SK-N-SH (cell line): ENCODE measurements around the gene GFM1. TPM values are rescaled to one million over a fixed set of nuclear protein-coding genes. Genes with fewer than 3 reads are reported as not detected.

Experiments
- CTCF ChIA-PET: fragments of 300-600, 350-600 bp; formaldehyde crosslinking; extraction: SDS; loops from one replicate; lab custom pipeline; 2021; lab: Yijun Ruan, JAX
- POLR2A ChIA-PET: fragments of 350-600 bp; sonication (Branson Sonifier 250); formaldehyde crosslinking; extraction: SDS; loops from one replicate; lab custom pipeline; 2020; ENCODE audit warnings: antibody characterized with exemption, inconsistent platforms; lab: Yijun Ruan, JAX
- DNase-seq: peaks from one replicate; pipeline ENCODE4 v3.0.0; 2012
- H2AFZ ChIP-seq: fragments of 200-600 bp; sonication (generic); 2 replicates; pipeline ENCODE4 v1.8.1; 2016; ENCODE audit warnings: antibody characterized with exemption, mild to moderate bottlenecking, low read depth
- H3F3A ChIP-seq: fragments of 200-600 bp; sonication (generic); replicated peaks from 2 replicates; pipeline ENCODE3; 2016; ENCODE audit warnings: antibody characterized with exemption, mild to moderate bottlenecking; ENCODE audit not compliant: insufficient read depth
- H3K27ac ChIP-seq, 2 experiments: fragments of 200-500 bp in 1 of 2; fragments of 200-600 bp in 1 of 2; sonication (Bioruptor generic) in 1 of 2; sonication (generic), shearing (Covaris generic) in 1 of 2; 2 replicates each; pipeline versions ENCODE4 v1.5.1 to v1.6.1; 2014 to 2016; ENCODE audit warnings: low read depth in 2 of 2, inconsistent platforms in 1 of 2, low read length in 1 of 2, mild to moderate bottlenecking in 1 of 2, mixed read lengths in 1 of 2
- H3K27me3 ChIP-seq: fragments of 200-600 bp; sonication (generic), shearing (Covaris generic); 2 replicates; pipeline ENCODE4 v1.6.1; 2016; ENCODE audit warnings: mixed run types; ENCODE audit not compliant: insufficient read depth
- H3K36me3 ChIP-seq, 2 experiments: fragments of 200-500 bp in 1 of 2; fragments of 200-600 bp in 1 of 2; sonication (Bioruptor generic) in 1 of 2; sonication (generic) in 1 of 2; replicated peaks in 1 of 2; 2 replicates each; pipeline versions ENCODE3 to v1.5.1; 2014 to 2016; ENCODE audit warnings: low read length in 1 of 2, mild to moderate bottlenecking in 1 of 2; ENCODE audit not compliant: insufficient read depth in 2 of 2, control insufficient read depth in 1 of 2
- H3K4me1 ChIP-seq, 2 experiments: fragments of 200-500 bp in 1 of 2; fragments of 200-600 bp in 1 of 2; sonication (Bioruptor generic) in 1 of 2; sonication (generic), shearing (Covaris generic) in 1 of 2; 2 replicates each; pipeline versions ENCODE4 v1.5.1 to v1.6.1; 2014 to 2016; ENCODE audit warnings: low read depth in 1 of 2, low read length in 1 of 2, mixed run types in 1 of 2; ENCODE audit not compliant: insufficient read depth in 2 of 2, control insufficient read depth in 1 of 2
- H3K4me2 ChIP-seq: fragments of 200-600 bp; sonication (generic), shearing (Covaris generic); 2 replicates; pipeline ENCODE4 v1.6.1; 2017; ENCODE audit warnings: mixed run types
- H3K4me3 ChIP-seq, 2 experiments: fragments of 200-500 bp in 1 of 2; fragments of 200-600 bp in 1 of 2; sonication (Bioruptor generic) in 1 of 2; sonication (generic), shearing (Covaris generic) in 1 of 2; 2 replicates each; pipeline versions ENCODE4 v1.5.1 to v1.8.1; 2014 to 2016; ENCODE audit warnings: low read depth in 2 of 2, inconsistent platforms in 1 of 2, low read length in 1 of 2, mild to moderate bottlenecking in 1 of 2, mixed read lengths in 1 of 2, moderate library complexity in 1 of 2
- H3K79me2 ChIP-seq: fragments of 200-600 bp; sonication (generic); 2 replicates; pipeline ENCODE4 v1.8.1; 2017; ENCODE audit warnings: mild to moderate bottlenecking; ENCODE audit not compliant: insufficient read depth
- H3K9ac ChIP-seq: fragments of 200-600 bp; sonication (generic); 2 replicates; pipeline ENCODE4 v1.6.1; 2017; ENCODE audit warnings: mixed run types
- H3K9me2 ChIP-seq: fragments of 200-600 bp; sonication (generic); 2 replicates; pipeline ENCODE4 v1.6.1; 2017; ENCODE audit warnings: mixed run types
- H3K9me3 ChIP-seq: fragments of 200-600 bp; sonication (generic); 2 replicates; pipeline ENCODE4 v1.6.1; 2017; ENCODE audit warnings: mixed run types, mild to moderate bottlenecking, moderate library complexity
- H4K20me1 ChIP-seq: fragments of 200-600 bp; sonication (generic); 2 replicates; pipeline ENCODE4 v1.6.1; 2017; ENCODE audit warnings: mild to moderate bottlenecking, mixed run types; ENCODE audit not compliant: insufficient read depth
- CHD2 ChIP-seq: fragments of 150-350 bp; IDR thresholded peaks from 2 replicates; pipeline ENCODE4 v1.6.1; 2018; ENCODE audit warnings: low read length; ENCODE audit not compliant: partially characterized antibody
- CTCF ChIP-seq: fragments of 200-600 bp; sonication (generic); IDR thresholded peaks from 2 replicates; pipeline ENCODE4 v1.6.1; 2017; ENCODE audit warnings: antibody characterized with exemption, mild to moderate bottlenecking, moderate library complexity
- EP300 ChIP-seq, 2 experiments: IDR thresholded peaks; 2 replicates each; pipeline versions ENCODE4 v1.4.0 to v1.6.1; 2012; ENCODE audit warnings: borderline replicate concordance in 1 of 2, low read depth in 1 of 2, low read length in 1 of 2
- EZH2phosphoT487 ChIP-seq: fragments of 200-600 bp; sonication (generic); IDR thresholded peaks from 2 replicates; pipeline ENCODE4 v1.6.1; 2017; ENCODE audit warnings: low read depth, mixed run types, mild to moderate bottlenecking, antibody characterized with exemption, moderate library complexity, borderline replicate concordance
- FOXM1 ChIP-seq: IDR thresholded peaks from 2 replicates; pipeline ENCODE4 v1.4.0; 2012; ENCODE audit warnings: low read depth, mild to moderate bottlenecking
- MAX ChIP-seq: IDR thresholded peaks from 2 replicates; pipeline ENCODE4 v1.4.0; 2012; ENCODE audit warnings: low read depth
- MEF2A ChIP-seq: IDR thresholded peaks from 2 replicates; pipeline ENCODE4 v1.4.0; 2012; ENCODE audit warnings: low read depth, borderline replicate concordance
- MXI1 ChIP-seq: IDR thresholded peaks from 2 replicates; pipeline ENCODE4 v1.6.1; 2012; ENCODE audit warnings: mild to moderate bottlenecking, low read depth, low read length, improper control_type of control experiment
- RAD21 ChIP-seq: IDR thresholded peaks from 2 replicates; pipeline ENCODE4 v1.6.1; 2012; ENCODE audit warnings: mild to moderate bottlenecking, low read length
- RCOR1 ChIP-seq: fragments of 150-350 bp; IDR thresholded peaks from 2 replicates; pipeline ENCODE4 v1.6.1; 2017; ENCODE audit warnings: antibody characterized with exemption, low read length
- TAF1 ChIP-seq: IDR thresholded peaks from 2 replicates; pipeline ENCODE4 v1.6.1; 2012; ENCODE audit warnings: low read depth, mild to moderate bottlenecking, low read length, moderate library complexity, borderline replicate concordance
- TCF12 ChIP-seq: IDR thresholded peaks from 2 replicates; pipeline ENCODE4 v1.4.0; 2012
- USF1 ChIP-seq: IDR thresholded peaks from 2 replicates; pipeline ENCODE4 v1.4.0; 2012; ENCODE audit warnings: low read depth, borderline replicate concordance
- YY1 ChIP-seq: IDR thresholded peaks from 2 replicates; pipeline ENCODE4 v1.4.0; 2012; ENCODE audit warnings: low read depth, mild to moderate bottlenecking
- WGBS: methylation state at CpG from one replicate; pipeline ENCODE4 v1.1.6; 2017; ENCODE audit warnings: low lambda C conversion rate; 5-methylcytosine and 5-hydroxymethylcytosine counted together
- polyA plus RNA-seq, 3 experiments: library from polyadenylated mRNA; depleted of rRNA; stranded (reverse); fragments of >200 nt; gene quantifications; 2 replicates each; pipeline ENCODE4 v1.2.3, GENCODE V29; 2012
- TF ChIP-seq, protein P1 (sequence below): fragments of 150-350 bp; IDR thresholded peaks from 2 replicates; pipeline ENCODE4 v1.6.1; 2017; ENCODE audit warnings: antibody characterized with exemption, low read length, low read depth, borderline replicate concordance

Gene GFM1
- polyA plus RNA-seq, 1 of the 3 experiments (the other 2 are of a cell fraction): 25.2 TPM

DNA sequence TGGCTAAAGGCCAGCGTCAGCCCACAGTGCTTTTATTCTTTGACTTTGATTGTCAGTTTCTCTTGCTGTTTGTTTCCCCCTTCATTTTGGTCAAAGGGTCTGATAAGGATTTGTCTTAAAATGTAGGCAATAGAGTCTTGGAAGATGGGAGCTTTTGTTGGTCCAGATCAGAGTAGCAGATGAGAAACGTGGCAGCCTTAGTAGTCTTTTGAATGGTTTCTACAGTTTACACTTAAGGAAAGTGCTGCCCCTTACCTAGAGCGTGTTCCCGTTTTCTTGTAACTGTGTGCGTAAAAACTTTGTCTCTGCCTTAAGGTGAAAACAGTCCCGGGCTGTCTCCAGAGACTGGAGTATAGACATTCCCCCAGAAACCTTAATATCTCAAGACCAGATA is 27.5 kb downstream of the GFM1 start:
- Histone ChIP-seq H3K9me2 (no peaks in the 10 kb centered on the region), H3K79me2 (no peaks in the 10 kb centered on the region; the same call in 1 of the 2 replicates), H3K4me1 (no peaks in the 10 kb centered on the region), H3K4me3 (no peak overlapping the region), H3F3A (no peaks in the 10 kb centered on the region), H4K20me1 (no peaks in the 10 kb centered on the region), H3K36me3 (peaks cover 56 to 63% of the 10 kb centered on the region in 2 experiments), H3K27me3 (no peaks in the 10 kb centered on the region), H3K9ac (no peak overlapping the region), H3K4me2 (no peak overlapping the region), H2AFZ (no peak overlapping the region), H3K27ac (no peak overlapping the region), H3K9me3 (no peaks in the 10 kb centered on the region)
- CTCF ChIA-PET: interaction anchor here (0.9 kb wide), 1 partner anchor 28 kb away, joined by 4 read pairs; no protein-coding TSS in a partner anchor
- WGBS: 88% methylated on average over 6 of the region's 6 CpGs
- DNase-seq: no peak
- TF ChIP-seq CTCF: no peak
- POLR2A ChIA-PET: no interaction called here

DNA sequence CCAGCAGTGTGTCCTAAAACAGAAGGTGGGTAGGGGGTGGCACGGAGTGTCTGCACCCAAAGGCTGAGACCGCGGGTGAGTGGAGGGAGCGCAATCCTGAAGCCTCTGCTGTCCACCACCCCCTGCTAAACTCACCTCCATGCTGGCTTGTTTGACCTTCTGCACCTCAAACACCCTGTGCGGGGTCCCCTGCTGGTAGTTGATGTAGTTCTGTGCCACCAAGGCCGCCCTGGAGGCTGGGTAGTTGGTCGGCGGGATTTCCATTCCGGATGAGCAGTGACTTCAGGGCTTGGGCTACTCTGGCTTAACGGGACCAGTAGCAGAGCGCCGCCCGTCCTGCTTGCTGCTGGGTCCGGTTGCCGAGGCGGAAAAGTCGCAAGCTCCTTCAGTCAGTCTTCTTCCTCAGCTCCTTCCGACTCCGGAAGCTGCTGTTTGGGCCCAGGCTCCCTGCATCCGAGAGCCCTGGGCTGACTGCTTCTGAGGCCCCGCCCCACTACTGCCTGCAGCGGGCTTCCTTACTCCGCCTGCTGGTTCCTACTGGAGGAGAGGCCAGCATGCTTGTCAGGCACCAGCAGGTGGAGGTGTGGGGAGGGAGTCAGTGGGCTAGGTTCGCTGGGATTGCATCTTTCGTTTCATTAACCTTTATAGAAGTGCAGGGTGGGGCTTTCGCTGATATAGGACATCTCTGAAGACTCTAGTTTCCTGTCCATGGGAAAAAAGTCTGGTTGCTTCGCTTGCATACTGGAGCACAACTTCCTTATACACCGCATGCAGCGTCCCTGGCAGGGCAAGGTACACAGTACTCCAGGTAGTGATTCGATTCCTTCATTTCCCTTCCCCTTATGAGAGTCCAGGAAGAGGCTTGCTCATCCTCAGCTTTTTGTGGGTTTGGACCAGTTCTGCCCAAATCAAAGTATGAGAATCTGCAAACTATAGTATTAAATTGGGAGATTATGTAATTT is 28.2 kb downstream of the GFM1 start, which contains the start of gene LXN:
Gene LXN (minus strand): TSS at position 434 of the 962 bp plus-strand sequence. CDS start 170 bp downstream, at position 264.
- Histone ChIP-seq H3K4me1 (no peaks in the 10 kb centered on the region), H3K9me2 (no peaks in the 10 kb centered on the region), H3K79me2 (no peaks in the 10 kb centered on the region; the same call in 1 of the 2 replicates), H3K27ac (no peak within 1 kb of the TSS), H3K36me3 (peaks cover 49 to 56% of the 10 kb centered on the region in 2 experiments), H3K4me2 (no peak within 1 kb of the TSS), H3K9ac (no peak within 1 kb of the TSS), H3K4me3 (no peak within 1 kb of the TSS), H3K9me3 (no peaks in the 10 kb centered on the region), H2AFZ (no peak within 1 kb of the TSS), H3F3A (no peaks in the 10 kb centered on the region), H4K20me1 (no peaks in the 10 kb centered on the region), H3K27me3 (no peaks in the 10 kb centered on the region)
- peak; percentile 11 for DNase-seq
- POLR2A ChIA-PET: no interaction called here
- TF ChIP-seq CHD2: no peak
- no peak for TF ChIP-seq EP300 (IDR thresholded peaks at IDR 0.05; ENCODE audit: borderline replicate concordance in 1 of 2, low read depth in 1 of 2, low read length in 1 of 2)
- TF ChIP-seq FOXM1: no peak
- TF ChIP-seq, protein P1, sequence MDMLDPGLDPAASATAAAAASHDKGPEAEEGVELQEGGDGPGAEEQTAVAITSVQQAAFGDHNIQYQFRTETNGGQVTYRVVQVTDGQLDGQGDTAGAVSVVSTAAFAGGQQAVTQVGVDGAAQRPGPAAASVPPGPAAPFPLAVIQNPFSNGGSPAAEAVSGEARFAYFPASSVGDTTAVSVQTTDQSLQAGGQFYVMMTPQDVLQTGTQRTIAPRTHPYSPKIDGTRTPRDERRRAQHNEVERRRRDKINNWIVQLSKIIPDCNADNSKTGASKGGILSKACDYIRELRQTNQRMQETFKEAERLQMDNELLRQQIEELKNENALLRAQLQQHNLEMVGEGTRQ: no peak
- TF ChIP-seq MXI1: no peak
- no peak for TF ChIP-seq USF1
- TF ChIP-seq MAX: no peak
- TF ChIP-seq MEF2A: no peak
- TF ChIP-seq RAD21: no peak
- TF ChIP-seq TAF1: no peak
- TF ChIP-seq EZH2phosphoT487: no peak
- no peak for TF ChIP-seq RCOR1
- no peak for TF ChIP-seq CTCF
- TF ChIP-seq TCF12: no peak
- no peak for TF ChIP-seq YY1
- WGBS: 85% methylated on average over 22 of the region's 30 CpGs
- CTCF ChIA-PET: interaction anchor here (1.3 kb wide), 1 partner anchor 12 kb away, joined by 3 read pairs; no protein-coding TSS in a partner anchor
